ENCODE measurements around the gene CCDC3.
"Not testable (repeated sequence)": the region's sequence is repeated elsewhere in the genome, so short reads cannot be mapped to it uniquely, and the experiment has no call there.

The CCDC3 gene

DNA sequence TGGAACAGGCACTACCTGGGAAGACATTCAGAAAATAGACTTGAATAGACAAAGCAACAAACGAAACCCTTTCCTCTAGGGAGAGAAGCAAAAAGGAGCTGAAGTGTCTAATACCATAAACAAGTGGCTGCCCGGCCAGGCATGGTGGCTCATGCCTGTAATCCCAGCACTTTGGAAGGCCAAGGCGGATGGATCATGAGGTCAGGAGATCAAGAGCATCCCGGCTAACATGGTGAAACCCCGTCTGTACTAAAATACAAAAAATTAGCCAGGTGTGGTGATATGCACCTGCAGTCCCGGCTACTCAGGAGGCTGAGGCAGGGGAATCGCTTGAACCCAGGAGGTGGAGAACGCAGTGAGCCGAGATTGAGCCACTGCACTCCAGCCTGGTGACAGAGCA lies 34.2 kb upstream of the CCDC3 start:
- not testable (repeated sequence) for H3K27ac ChIP-seq (ENCODE audit: low read length); H3K4me3 ChIP-seq (ENCODE audit: low read length); H3K9me3 ChIP-seq (ENCODE audit: control insufficient read depth, low read depth, low read length)

GRCh38 chr10:13026873-13027272 lies 25.4 kb upstream of the CCDC3 start:
- no peaks in the 10 kb centered on the region for H3K4me1 ChIP-seq (ENCODE audit: control insufficient read depth, low read depth, low read length)
- no peak overlapping the region for H3K27ac ChIP-seq (ENCODE audit: low read length)
- H3K9me3 ChIP-seq (ENCODE audit: control insufficient read depth, low read depth, low read length) = peaks cover 4% of the 10 kb centered on the region
- no peaks in the 10 kb centered on the region for H3K27me3 ChIP-seq (ENCODE audit: control insufficient read depth, insufficient read depth, low read length)
- H3K36me3 ChIP-seq (ENCODE audit: control insufficient read depth, low read depth, low read length) = no peaks in the 10 kb centered on the region
- H3K4me3 ChIP-seq (ENCODE audit: low read length) = no peak overlapping the region
- H3K9ac ChIP-seq (ENCODE audit: low read length) = no peak overlapping the region

More for the DNA sequence above, 34.2 kb upstream of the CCDC3 start:
- not testable (repeated sequence) for H3K4me1 ChIP-seq (ENCODE audit: control insufficient read depth, low read depth, low read length); H3K27me3 ChIP-seq (ENCODE audit: control insufficient read depth, insufficient read depth, low read length); H3K36me3 ChIP-seq (ENCODE audit: control insufficient read depth, low read depth, low read length); H3K9ac ChIP-seq (ENCODE audit: low read length)

GRCh38 chr10:13023754-13024153 lies 22.2 kb upstream of the CCDC3 start:
- Histone ChIP-seq H3K4me3 (ENCODE audit: low read length) (no peak overlapping the region), H3K36me3 (ENCODE audit: control insufficient read depth, low read depth, low read length) (no peaks in the 10 kb centered on the region), H3K27me3 (ENCODE audit: control insufficient read depth, insufficient read depth, low read length) (no peaks in the 10 kb centered on the region), H3K9ac (ENCODE audit: low read length) (no peak overlapping the region), H3K9me3 (ENCODE audit: control insufficient read depth, low read depth, low read length) (peaks cover 4% of the 10 kb centered on the region), H3K4me1 (ENCODE audit: control insufficient read depth, low read depth, low read length) (no peaks in the 10 kb centered on the region), H3K27ac (ENCODE audit: low read length) (no peak overlapping the region)

DNA sequence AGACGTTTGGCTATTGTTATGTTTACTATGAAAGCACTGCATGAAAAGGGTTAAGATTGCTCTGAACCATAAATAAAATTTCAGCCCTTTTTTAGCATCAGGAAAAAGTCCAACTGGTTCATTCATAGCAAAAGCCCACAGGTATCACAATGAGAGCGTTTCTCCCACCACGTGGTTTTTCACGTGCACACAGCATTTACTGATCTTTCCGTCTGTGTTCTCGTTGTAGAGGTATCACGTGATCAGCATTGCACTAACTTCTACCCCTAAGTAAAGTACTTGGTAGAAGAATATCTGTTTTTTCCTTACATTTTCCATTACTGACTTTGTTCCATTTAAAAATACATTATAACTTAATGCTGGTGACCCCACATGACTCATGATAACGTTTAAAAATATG lies 17.8 kb upstream of the CCDC3 start:
- H3K9me3 ChIP-seq (ENCODE audit: control insufficient read depth, low read depth, low read length) = peaks cover 4% of the 10 kb centered on the region
- H3K27ac ChIP-seq (ENCODE audit: low read length) = no peak overlapping the region
- no peaks in the 10 kb centered on the region for H3K27me3 ChIP-seq (ENCODE audit: control insufficient read depth, insufficient read depth, low read length)
- H3K9ac ChIP-seq (ENCODE audit: low read length) = no peak overlapping the region
- no peaks in the 10 kb centered on the region for H3K36me3 ChIP-seq (ENCODE audit: control insufficient read depth, low read depth, low read length)
- no peak overlapping the region for H3K4me3 ChIP-seq (ENCODE audit: low read length)
- no peaks in the 10 kb centered on the region for H3K4me1 ChIP-seq (ENCODE audit: control insufficient read depth, low read depth, low read length)

DNA sequence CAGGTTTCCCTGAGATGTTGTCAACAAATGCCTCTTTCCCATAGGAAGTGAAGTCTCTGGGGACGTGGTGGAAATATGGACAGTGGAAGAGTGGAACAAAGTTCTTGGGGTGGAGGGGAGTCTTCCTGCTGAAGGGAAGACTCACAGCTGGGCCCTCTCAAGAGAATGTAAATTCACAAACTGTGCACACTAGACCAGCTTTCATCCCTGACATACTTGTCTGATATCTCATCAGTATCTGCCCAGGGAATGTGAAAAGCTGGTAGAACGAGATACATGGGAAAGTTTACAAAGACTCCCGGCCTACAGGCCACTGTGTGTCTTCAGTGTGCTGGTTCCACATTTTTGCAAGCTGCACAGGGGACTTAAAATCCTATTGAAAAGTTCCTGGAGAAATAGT lies 16.7 kb upstream of the CCDC3 start:
- H3K4me3 ChIP-seq (ENCODE audit: low read length) = no peak overlapping the region
- no peaks in the 10 kb centered on the region for H3K9me3 ChIP-seq (ENCODE audit: control insufficient read depth, low read depth, low read length)
- no peaks in the 10 kb centered on the region for H3K4me1 ChIP-seq (ENCODE audit: control insufficient read depth, low read depth, low read length)
- H3K36me3 ChIP-seq (ENCODE audit: control insufficient read depth, low read depth, low read length) = no peaks in the 10 kb centered on the region
- H3K27me3 ChIP-seq (ENCODE audit: control insufficient read depth, insufficient read depth, low read length) = no peaks in the 10 kb centered on the region
- no peak overlapping the region for H3K27ac ChIP-seq (ENCODE audit: low read length)
- no peak overlapping the region for H3K9ac ChIP-seq (ENCODE audit: low read length)

DNA sequence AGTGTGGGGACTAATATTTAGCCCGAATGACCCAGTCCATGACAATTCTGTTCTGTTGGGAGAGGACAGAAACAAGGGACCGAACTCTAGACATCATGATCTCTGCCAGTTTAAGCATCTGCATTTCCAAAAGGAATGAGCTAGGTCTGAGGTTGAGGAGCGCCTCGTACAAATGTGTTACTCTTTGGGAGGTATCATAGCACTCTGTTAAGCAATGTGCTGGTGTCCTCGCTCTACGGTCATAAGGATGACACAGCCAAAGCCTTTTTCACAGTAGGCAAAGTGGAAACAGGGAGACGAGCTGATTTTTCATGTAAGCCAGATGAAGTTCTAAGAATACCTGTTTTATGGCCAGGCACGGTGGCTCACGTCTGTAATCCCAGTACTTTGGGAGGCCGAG lies 15.4 kb upstream of the CCDC3 start:
- Histone ChIP-seq H3K4me1 (ENCODE audit: control insufficient read depth, low read depth, low read length) (no peaks in the 10 kb centered on the region), H3K4me3 (ENCODE audit: low read length) (no peak overlapping the region), H3K36me3 (ENCODE audit: control insufficient read depth, low read depth, low read length) (no peaks in the 10 kb centered on the region), H3K27ac (ENCODE audit: low read length) (no peak overlapping the region), H3K9me3 (ENCODE audit: control insufficient read depth, low read depth, low read length) (no peaks in the 10 kb centered on the region), H3K27me3 (ENCODE audit: control insufficient read depth, insufficient read depth, low read length) (no peaks in the 10 kb centered on the region), H3K9ac (ENCODE audit: low read length) (no peak overlapping the region)

- Histone ChIP-seq H3K36me3 (ENCODE audit: control insufficient read depth, low read depth, low read length) (no peaks in the 10 kb centered on the region), H3K9me3 (ENCODE audit: control insufficient read depth, low read depth, low read length) (no peaks in the 10 kb centered on the region), H3K27me3 (ENCODE audit: control insufficient read depth, insufficient read depth, low read length) (no peaks in the 10 kb centered on the region), H3K4me3 (ENCODE audit: low read length) (no peak overlapping the region), H3K9ac (ENCODE audit: low read length) (no peak overlapping the region), H3K4me1 (ENCODE audit: control insufficient read depth, low read depth, low read length) (no peaks in the 10 kb centered on the region), H3K27ac (ENCODE audit: low read length) (no peak overlapping the region)
Measured at GRCh38 chr10:13016426-13016825, 14.9 kb upstream of the CCDC3 start.

DNA sequence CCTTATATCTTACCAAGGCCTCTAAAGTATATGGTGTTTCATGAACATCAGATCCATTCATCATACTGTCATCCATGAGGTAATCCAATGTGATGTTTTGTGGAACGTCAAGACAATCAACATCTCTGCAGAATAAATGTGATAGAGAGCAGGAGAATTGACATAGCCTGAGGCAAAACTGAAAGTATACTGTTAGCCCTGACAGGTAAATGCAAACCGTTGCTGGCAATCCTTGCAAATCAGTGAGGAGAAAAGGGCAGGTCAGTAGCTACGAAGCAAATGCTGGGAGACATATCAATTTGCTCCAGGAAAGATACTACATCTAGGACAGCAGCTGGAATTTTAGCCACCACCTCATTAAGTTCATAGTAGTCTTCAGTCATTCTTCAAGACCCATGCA lies 4.5 kb upstream of the CCDC3 start:
- H3K4me1 ChIP-seq (ENCODE audit: control insufficient read depth, low read depth, low read length) = peaks cover 3% of the 10 kb centered on the region
- H3K9ac ChIP-seq (ENCODE audit: low read length) = no peak overlapping the region
- H3K4me3 ChIP-seq (ENCODE audit: low read length) = no peak overlapping the region
- H3K36me3 ChIP-seq (ENCODE audit: control insufficient read depth, low read depth, low read length) = no peaks in the 10 kb centered on the region
- peaks cover 23% of the 10 kb centered on the region for H3K27me3 ChIP-seq (ENCODE audit: control insufficient read depth, insufficient read depth, low read length)
- no peaks in the 10 kb centered on the region for H3K9me3 ChIP-seq (ENCODE audit: control insufficient read depth, low read depth, low read length)
- no peak overlapping the region for H3K27ac ChIP-seq (ENCODE audit: low read length)

GRCh38 chr10:13003759-13004158 lies 2.2 kb upstream of the CCDC3 start:
- peaks cover 43% of the 10 kb centered on the region for H3K27me3 ChIP-seq (ENCODE audit: control insufficient read depth, insufficient read depth, low read length)
- no peaks in the 10 kb centered on the region for H3K36me3 ChIP-seq (ENCODE audit: control insufficient read depth, low read depth, low read length)
- peaks cover 3% of the 10 kb centered on the region for H3K4me1 ChIP-seq (ENCODE audit: control insufficient read depth, low read depth, low read length)
- no peak overlapping the region for H3K27ac ChIP-seq (ENCODE audit: low read length)
- H3K9me3 ChIP-seq (ENCODE audit: control insufficient read depth, low read depth, low read length) = no peaks in the 10 kb centered on the region
- no peak overlapping the region for H3K4me3 ChIP-seq (ENCODE audit: low read length)
- no peak overlapping the region for H3K9ac ChIP-seq (ENCODE audit: low read length)

DNA sequence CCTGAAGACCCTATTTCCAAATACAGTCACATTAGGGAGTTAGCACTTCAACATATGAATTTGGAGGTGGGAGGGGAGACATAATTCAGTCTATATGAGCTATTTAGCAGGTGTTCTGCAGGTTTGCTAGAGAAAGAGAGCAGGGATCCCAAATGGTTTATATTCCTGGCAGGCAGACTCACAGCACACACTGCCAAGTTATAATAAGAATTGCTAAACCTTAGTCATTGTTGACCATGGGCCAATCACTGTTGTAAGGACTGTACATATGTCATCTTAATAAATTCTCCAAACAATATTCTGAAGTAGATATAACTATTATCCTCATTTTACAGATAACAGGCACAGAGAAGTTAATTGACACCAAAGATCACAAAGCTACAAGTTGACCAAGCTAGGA lies 1.5 kb upstream of the CCDC3 start:
- H3K4me1 ChIP-seq (ENCODE audit: control insufficient read depth, low read depth, low read length) = peaks cover 3% of the 10 kb centered on the region
- no peaks in the 10 kb centered on the region for H3K9me3 ChIP-seq (ENCODE audit: control insufficient read depth, low read depth, low read length)
- peaks cover 43% of the 10 kb centered on the region for H3K27me3 ChIP-seq (ENCODE audit: control insufficient read depth, insufficient read depth, low read length)
- no peak overlapping the region for H3K9ac ChIP-seq (ENCODE audit: low read length)
- no peaks in the 10 kb centered on the region for H3K36me3 ChIP-seq (ENCODE audit: control insufficient read depth, low read depth, low read length)
- no peak overlapping the region for H3K27ac ChIP-seq (ENCODE audit: low read length)
- no peak overlapping the region for H3K4me3 ChIP-seq (ENCODE audit: low read length)

GRCh38 chr10:13001887-13002212 lies 337 bp upstream of the CCDC3 start:
- peaks cover 43% of the 10 kb centered on the region for H3K27me3 ChIP-seq (ENCODE audit: control insufficient read depth, insufficient read depth, low read length)
- no peaks in the 10 kb centered on the region for H3K9me3 ChIP-seq (ENCODE audit: control insufficient read depth, low read depth, low read length)
- H3K27ac ChIP-seq (ENCODE audit: low read length) = no peak overlapping the region
- H3K4me3 ChIP-seq (ENCODE audit: low read length) = peak overlapping the region; percentile 61
- peaks cover 3% of the 10 kb centered on the region for H3K4me1 ChIP-seq (ENCODE audit: control insufficient read depth, low read depth, low read length)
- H3K36me3 ChIP-seq (ENCODE audit: control insufficient read depth, low read depth, low read length) = no peaks in the 10 kb centered on the region
- H3K9ac ChIP-seq (ENCODE audit: low read length) = no peak overlapping the region

GRCh38 chr10:13000431-13000830 lies 1.1 kb downstream of the CCDC3 start:
- Histone ChIP-seq H3K4me3 (ENCODE audit: low read length) (no peak overlapping the region), H3K27ac (ENCODE audit: low read length) (no peak overlapping the region), H3K4me1 (ENCODE audit: control insufficient read depth, low read depth, low read length) (peaks cover 3% of the 10 kb centered on the region), H3K9me3 (ENCODE audit: control insufficient read depth, low read depth, low read length) (no peaks in the 10 kb centered on the region), H3K27me3 (ENCODE audit: control insufficient read depth, insufficient read depth, low read length) (peaks cover 43% of the 10 kb centered on the region), H3K36me3 (ENCODE audit: control insufficient read depth, low read depth, low read length) (no peaks in the 10 kb centered on the region), H3K9ac (ENCODE audit: low read length) (no peak overlapping the region)

GRCh38 chr10:12999849-13000248 lies 1.7 kb downstream of the CCDC3 start:
- H3K4me1 ChIP-seq (ENCODE audit: control insufficient read depth, low read depth, low read length) = peaks cover 3% of the 10 kb centered on the region
- H3K36me3 ChIP-seq (ENCODE audit: control insufficient read depth, low read depth, low read length) = no peaks in the 10 kb centered on the region
- no peak overlapping the region for H3K4me3 ChIP-seq (ENCODE audit: low read length)
- peaks cover 43% of the 10 kb centered on the region for H3K27me3 ChIP-seq (ENCODE audit: control insufficient read depth, insufficient read depth, low read length)
- no peak overlapping the region for H3K27ac ChIP-seq (ENCODE audit: low read length)
- H3K9me3 ChIP-seq (ENCODE audit: control insufficient read depth, low read depth, low read length) = no peaks in the 10 kb centered on the region
- H3K9ac ChIP-seq (ENCODE audit: low read length) = no peak overlapping the region

Data from iPS-18a (cell line).